HTR-8/SVneo (cell line): ENCODE measurements around the gene NBAS.

Experiments used
- DNase-seq: peaks from one replicate; pipeline ENCODE4 v3.0.0; 2011; ENCODE audit warnings: low spot score, mixed read lengths; ENCODE audit not compliant: insufficient read length
- FAIRE-seq: peaks from 2 replicates; lab custom pipeline; 2011; peaks lifted over from hg19 to GRCh38; lab: Jason Lieb, UNC

Gene NBAS

GRCh38 chr2:15126373-15126772, 434.8 kb downstream of the NBAS start:
- FAIRE-seq (no peak), DNase-seq (no peak)

GRCh38 chr2:15122915-15123314, 438.2 kb downstream of the NBAS start:
- FAIRE-seq: no peak
- DNase-seq: no peak

- DNase-seq: no peak
- no peak for FAIRE-seq
Measured at GRCh38 chr2:15120631-15121030, 440.5 kb downstream of the NBAS start.

- no peak for DNase-seq
- FAIRE-seq: no peak
Measured at GRCh38 chr2:15119722-15120175, 441.4 kb downstream of the NBAS start.

GRCh38 chr2:15117409-15118050, 443.6 kb downstream of the NBAS start:
- DNase-seq: no peak
- no peak for FAIRE-seq
